Choroid plexus epithelial cell (primary cell): ENCODE results near the gene GPSM3.
"Not testable (repeated sequence)": the region's sequence is repeated elsewhere in the genome, so short reads cannot be mapped to it uniquely, and the experiment has no call there.

Experiments used
- DNase-seq: peaks from one replicate; pipeline ENCODE4 v3.0.0-alpha.2; 2010; ENCODE audit warnings: low read depth
- H3K4me3 ChIP-seq: 2 replicates; pipeline ENCODE4 v1.5.1; 2011; ENCODE audit warnings: low read depth, mild to moderate bottlenecking, control low read depth, low read length, moderate library complexity
- CTCF ChIP-seq: conservative IDR thresholded peaks from 2 replicates; pipeline ENCODE4 v1.5.1; 2011; ENCODE audit warnings: low read depth, mild to moderate bottlenecking, control low read depth, inconsistent platforms, low read length, moderate library complexity

The GPSM3 gene

GRCh38 chr6:32215617-32216016, 23.2 kb upstream of the GPSM3 start:
- TF ChIP-seq CTCF, result no peak
- no peak overlapping the region for H3K4me3 ChIP-seq
- DNase-seq, result no peak

- H3K4me3 ChIP-seq, result no peak overlapping the region
- TF ChIP-seq CTCF, result no peak
- no peak for DNase-seq
Measured at GRCh38 chr6:32214126-32214525, 21.7 kb upstream of the GPSM3 start.

- DNase-seq, result no peak
- TF ChIP-seq CTCF, result no peak
- no peak overlapping the region for H3K4me3 ChIP-seq
Measured at GRCh38 chr6:32213649-32214048, 21.2 kb upstream of the GPSM3 start.

- no peak overlapping the region for H3K4me3 ChIP-seq
- DNase-seq, result no peak
- no peak for TF ChIP-seq CTCF
Measured at GRCh38 chr6:32212076-32212760, 19.8 kb upstream of the GPSM3 start.

GRCh38 chr6:32211432-32211831, 19.0 kb upstream of the GPSM3 start:
- H3K4me3 ChIP-seq, result not testable (repeated sequence)

GRCh38 chr6:32210191-32210601, 17.8 kb upstream of the GPSM3 start:
- no peak overlapping the region for H3K4me3 ChIP-seq
- TF ChIP-seq CTCF, result no peak
- DNase-seq, result no peak

More at GRCh38 chr6:32211432-32211831, 19.0 kb upstream of the GPSM3 start:
- not testable (repeated sequence) for DNase-seq

GRCh38 chr6:32208996-32209395, 16.6 kb upstream of the GPSM3 start:
- no peak for DNase-seq
- no peak overlapping the region for H3K4me3 ChIP-seq
- TF ChIP-seq CTCF, result no peak
